HTERT RPE-1 (cell line): ENCODE measurements around the gene SH3BP5L.

ENCODE experiments used
- in situ Hi-C: fragments of 300-500 bp; cut with MboI; formaldehyde crosslinking; loops from 4 replicates; pipeline ENCODE4 v1.14.3; 2020; ENCODE audit warnings: low sequenced_read_pairs

The SH3BP5L gene

GRCh38 chr1:248782416-248783141 lies 43.1 kb downstream of the SH3BP5L start:
- in situ Hi-C loops, result no loop called here

- in situ Hi-C loops, result no loop called here
Observed at GRCh38 chr1:248779350-248779749, 46.4 kb downstream of the SH3BP5L start.

- in situ Hi-C loops, result no loop called here
Observed at GRCh38 chr1:248778906-248779305, 46.8 kb downstream of the SH3BP5L start.

GRCh38 chr1:248776991-248777390 lies 48.7 kb downstream of the SH3BP5L start:
- in situ Hi-C loops, result no loop called here

- in situ Hi-C loops, result no loop called here
Observed at GRCh38 chr1:248775441-248775840, 50.3 kb downstream of the SH3BP5L start.
